ENCODE data around the gene KCNA1.

- TF ChIP-seq CTCF (IDR thresholded peaks at IDR 0.05; ENCODE audit: insufficient read depth, low read depth, low read length) (no peak), EZH2 (IDR thresholded peaks at IDR 0.05; ENCODE audit: insufficient read depth, low read length) (no peak)
These were observed 17.3 kb upstream of the KCNA1 start for GRCh38 chr12:4892418-4892817.
